HG02763 (cell line): ENCODE results near the gene MYO7A.

Experiments
- ATAC-seq: cut with Tn5 transposase; IDR thresholded peaks from one replicate; pipeline ENCODE4 v1.9.1; 2021; ENCODE audit warnings: mild to moderate bottlenecking, moderate library complexity; ENCODE audit not compliant: unreplicated experiment

The MYO7A gene

GRCh38 chr11:77181799-77182541 lies 53.9 kb downstream of the MYO7A start:
- ATAC-seq = no peak

GRCh38 chr11:77182542-77183430 lies 54.7 kb downstream of the MYO7A start:
- no peak for ATAC-seq

- ATAC-seq = no peak
Measured at GRCh38 chr11:77183431-77183984, 55.5 kb downstream of the MYO7A start.

- no peak for ATAC-seq
Measured at GRCh38 chr11:77184136-77184860, 56.3 kb downstream of the MYO7A start.

- no peak for ATAC-seq
Measured at GRCh38 chr11:77186302-77186701, 58.3 kb downstream of the MYO7A start.

GRCh38 chr11:77187111-77187750 lies 59.2 kb downstream of the MYO7A start:
- ATAC-seq = no peak

GRCh38 chr11:77187776-77188632 lies 60.0 kb downstream of the MYO7A start:
- no peak for ATAC-seq

- no peak for ATAC-seq
Measured at GRCh38 chr11:77188633-77189491, 60.8 kb downstream of the MYO7A start.

- no peak for ATAC-seq
Measured at GRCh38 chr11:77189588-77190210, 61.7 kb downstream of the MYO7A start.

- no peak for ATAC-seq
Measured at GRCh38 chr11:77190331-77191075, 62.5 kb downstream of the MYO7A start.

GRCh38 chr11:77191429-77191822 lies 63.4 kb downstream of the MYO7A start:
- no peak for ATAC-seq

GRCh38 chr11:77191823-77192495 lies 63.9 kb downstream of the MYO7A start:
- no peak for ATAC-seq

GRCh38 chr11:77193167-77193566 lies 65.1 kb downstream of the MYO7A start:
- no peak for ATAC-seq

- no peak for ATAC-seq
Measured at GRCh38 chr11:77193911-77194830, 66.1 kb downstream of the MYO7A start.

GRCh38 chr11:77195071-77195755 lies 67.2 kb downstream of the MYO7A start:
- no peak for ATAC-seq
